PFSK-1 (cell line): ENCODE measurements around the gene CPA5.

ENCODE experiments used
- POLR2AphosphoS5 ChIP-seq: IDR thresholded peaks from 2 replicates; pipeline ENCODE4 v1.6.1; 2012; ENCODE audit warnings: low read depth, mild to moderate bottlenecking, control low read depth, low read length, moderate library complexity
- SIN3A ChIP-seq: IDR thresholded peaks from 2 replicates; pipeline ENCODE4 v1.6.1; 2012; ENCODE audit warnings: mild to moderate bottlenecking, low read length, moderate library complexity, borderline replicate concordance; ENCODE audit not compliant: insufficient read depth
- TAF1 ChIP-seq: IDR thresholded peaks from 2 replicates; pipeline ENCODE4 v1.6.1; 2012; ENCODE audit warnings: low read length, control low read depth, borderline replicate concordance; ENCODE audit not compliant: insufficient read depth
- TF ChIP-seq, protein P1 (sequence below), 2 experiments: IDR thresholded peaks; 2 replicates each; pipeline versions ENCODE4 v1.6.1 to v1.8.0; 2011 to 2012; ENCODE audit warnings: low read depth in 2 of 2, low read length in 2 of 2, control low read depth in 1 of 2, inconsistent platforms in 1 of 2, mild to moderate bottlenecking in 1 of 2, moderate library complexity in 1 of 2; ENCODE audit not compliant: insufficient read depth in 1 of 2

DNA sequence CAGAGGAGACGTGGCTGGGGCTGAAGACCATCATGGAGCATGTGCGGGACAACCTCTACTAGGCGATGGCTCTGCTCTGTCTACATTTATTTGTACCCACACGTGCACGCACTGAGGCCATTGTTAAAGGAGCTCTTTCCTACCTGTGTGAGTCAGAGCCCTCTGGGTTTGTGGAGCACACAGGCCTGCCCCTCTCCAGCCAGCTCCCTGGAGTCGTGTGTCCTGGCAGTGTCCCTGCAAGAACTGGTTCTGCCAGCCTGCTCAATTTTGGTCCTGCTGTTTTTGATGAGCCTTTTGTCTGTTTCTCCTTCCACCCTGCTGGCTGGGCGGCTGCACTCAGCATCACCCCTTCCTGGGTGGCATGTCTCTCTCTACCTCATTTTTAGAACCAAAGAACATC, 22.0 kb upstream of the CPA5 start:
- TF ChIP-seq POLR2AphosphoS5 (no peak), SIN3A (no peak), TAF1 (no peak)
- TF ChIP-seq, protein P1, sequence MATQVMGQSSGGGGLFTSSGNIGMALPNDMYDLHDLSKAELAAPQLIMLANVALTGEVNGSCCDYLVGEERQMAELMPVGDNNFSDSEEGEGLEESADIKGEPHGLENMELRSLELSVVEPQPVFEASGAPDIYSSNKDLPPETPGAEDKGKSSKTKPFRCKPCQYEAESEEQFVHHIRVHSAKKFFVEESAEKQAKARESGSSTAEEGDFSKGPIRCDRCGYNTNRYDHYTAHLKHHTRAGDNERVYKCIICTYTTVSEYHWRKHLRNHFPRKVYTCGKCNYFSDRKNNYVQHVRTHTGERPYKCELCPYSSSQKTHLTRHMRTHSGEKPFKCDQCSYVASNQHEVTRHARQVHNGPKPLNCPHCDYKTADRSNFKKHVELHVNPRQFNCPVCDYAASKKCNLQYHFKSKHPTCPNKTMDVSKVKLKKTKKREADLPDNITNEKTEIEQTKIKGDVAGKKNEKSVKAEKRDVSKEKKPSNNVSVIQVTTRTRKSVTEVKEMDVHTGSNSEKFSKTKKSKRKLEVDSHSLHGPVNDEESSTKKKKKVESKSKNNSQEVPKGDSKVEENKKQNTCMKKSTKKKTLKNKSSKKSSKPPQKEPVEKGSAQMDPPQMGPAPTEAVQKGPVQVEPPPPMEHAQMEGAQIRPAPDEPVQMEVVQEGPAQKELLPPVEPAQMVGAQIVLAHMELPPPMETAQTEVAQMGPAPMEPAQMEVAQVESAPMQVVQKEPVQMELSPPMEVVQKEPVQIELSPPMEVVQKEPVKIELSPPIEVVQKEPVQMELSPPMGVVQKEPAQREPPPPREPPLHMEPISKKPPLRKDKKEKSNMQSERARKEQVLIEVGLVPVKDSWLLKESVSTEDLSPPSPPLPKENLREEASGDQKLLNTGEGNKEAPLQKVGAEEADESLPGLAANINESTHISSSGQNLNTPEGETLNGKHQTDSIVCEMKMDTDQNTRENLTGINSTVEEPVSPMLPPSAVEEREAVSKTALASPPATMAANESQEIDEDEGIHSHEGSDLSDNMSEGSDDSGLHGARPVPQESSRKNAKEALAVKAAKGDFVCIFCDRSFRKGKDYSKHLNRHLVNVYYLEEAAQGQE (IDR thresholded peaks at IDR 0.05; ENCODE audit: insufficient read depth in 1 of 2, low read depth in 2 of 2, low read length in 2 of 2), result no peak
